MCF 10A (cell line): ENCODE measurements around the gene COL25A1. TPM values are rescaled to one million over a fixed set of nuclear protein-coding genes. Genes with fewer than 3 reads are reported as not detected.

Source experiments
- BruUV-seq: library from RNA; stranded (reverse); fragments of 400-500 nt; replicated peaks from 2 replicates; lab custom pipeline; 2021; lab: Mats Ljungman, UMichigan
- CTCF ChIA-PET: fragments of 300-600 bp; sonication (Branson Sonifier 250); formaldehyde crosslinking; extraction: SDS; loops from one replicate; lab custom pipeline; 2021; ENCODE audit warnings: antibody characterized with exemption, inconsistent platforms; lab: Yijun Ruan, JAX
- POLR2A ChIA-PET: fragments of 300-600, 350-650 bp; sonication (Branson Sonifier 250); formaldehyde crosslinking; extraction: SDS; loops from one replicate; lab custom pipeline; 2020; ENCODE audit warnings: antibody characterized with exemption, inconsistent platforms; lab: Yijun Ruan, JAX
- DNase-seq: peaks from one replicate; pipeline ENCODE4 v3.0.0-alpha.2; 2018; ENCODE audit not compliant: unreplicated experiment
- H3K27ac Mint-ChIP-seq: one replicate; pipeline ENCODE4 v1.8.0; 2022; ENCODE audit warnings: mild to moderate bottlenecking, low read depth, mixed read lengths; ENCODE audit not compliant: unreplicated experiment
- H3K27me3 Mint-ChIP-seq: one replicate; pipeline ENCODE4 v1.8.0; 2022; ENCODE audit warnings: mixed read lengths; ENCODE audit not compliant: insufficient read depth, unreplicated experiment
- H3K36me3 Mint-ChIP-seq: one replicate; pipeline ENCODE4 v1.8.0; 2022; ENCODE audit warnings: mild to moderate bottlenecking, moderate library complexity, mixed read lengths; ENCODE audit not compliant: insufficient read depth, unreplicated experiment
- H3K4me1 Mint-ChIP-seq: one replicate; pipeline ENCODE4 v1.8.0; 2022; ENCODE audit warnings: mixed read lengths; ENCODE audit not compliant: insufficient read depth, unreplicated experiment
- H3K4me3 Mint-ChIP-seq: one replicate; pipeline ENCODE4 v1.8.0; 2022; ENCODE audit warnings: mild to moderate bottlenecking, moderate library complexity, mixed read lengths; ENCODE audit not compliant: unreplicated experiment
- H3K9me3 Mint-ChIP-seq: one replicate; pipeline ENCODE4 v1.8.0; 2022; ENCODE audit warnings: mixed read lengths; ENCODE audit not compliant: unreplicated experiment
- intact Hi-C: fragments of 100-400 bp; cut with micrococcal nuclease; formaldehyde crosslinking; loops from 2 replicates; pipeline ENCODE4 v1.14.1; 2022
- total RNA-seq: library from RNA; stranded (reverse); gene quantifications from 2 replicates; pipeline ENCODE4 v1.2.3, GENCODE V29; 2022
- TF ChIP-seq, protein P1 (sequence below): fragments of 200-600 bp; IDR thresholded peaks from one replicate; pipeline ENCODE4 v1.8.0; 2022; ENCODE audit warnings: antibody characterized with exemption, mild to moderate bottlenecking; ENCODE audit not compliant: unreplicated experiment

Gene COL25A1
- total RNA-seq, 1 experiment from 2014 or later: not detected

- Mint-ChIP-seq H3K36me3 (no peaks in the 10 kb centered on the region), H3K27ac (no peak overlapping the region), H3K4me3 (no peak overlapping the region), H3K9me3 (no peaks in the 10 kb centered on the region), H3K4me1 (no peaks in the 10 kb centered on the region), H3K27me3 (no peaks in the 10 kb centered on the region)
- ChIA-PET POLR2A (no interaction called here), CTCF (no interaction called here)
- intact Hi-C loops: no loop called here
- TF ChIP-seq, protein P1, sequence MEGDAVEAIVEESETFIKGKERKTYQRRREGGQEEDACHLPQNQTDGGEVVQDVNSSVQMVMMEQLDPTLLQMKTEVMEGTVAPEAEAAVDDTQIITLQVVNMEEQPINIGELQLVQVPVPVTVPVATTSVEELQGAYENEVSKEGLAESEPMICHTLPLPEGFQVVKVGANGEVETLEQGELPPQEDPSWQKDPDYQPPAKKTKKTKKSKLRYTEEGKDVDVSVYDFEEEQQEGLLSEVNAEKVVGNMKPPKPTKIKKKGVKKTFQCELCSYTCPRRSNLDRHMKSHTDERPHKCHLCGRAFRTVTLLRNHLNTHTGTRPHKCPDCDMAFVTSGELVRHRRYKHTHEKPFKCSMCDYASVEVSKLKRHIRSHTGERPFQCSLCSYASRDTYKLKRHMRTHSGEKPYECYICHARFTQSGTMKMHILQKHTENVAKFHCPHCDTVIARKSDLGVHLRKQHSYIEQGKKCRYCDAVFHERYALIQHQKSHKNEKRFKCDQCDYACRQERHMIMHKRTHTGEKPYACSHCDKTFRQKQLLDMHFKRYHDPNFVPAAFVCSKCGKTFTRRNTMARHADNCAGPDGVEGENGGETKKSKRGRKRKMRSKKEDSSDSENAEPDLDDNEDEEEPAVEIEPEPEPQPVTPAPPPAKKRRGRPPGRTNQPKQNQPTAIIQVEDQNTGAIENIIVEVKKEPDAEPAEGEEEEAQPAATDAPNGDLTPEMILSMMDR: no peak
- no TSS peak for BruUV-seq
- no peak for DNase-seq
Measured at GRCh38 chr4:108933046-108933445, 369.4 kb downstream of the COL25A1 start.

GRCh38 chr4:108931926-108932325, 370.5 kb downstream of the COL25A1 start:
- intact Hi-C loops: no loop called here
- BruUV-seq: no TSS peak
- Mint-ChIP-seq H3K4me3 (no peak overlapping the region), H3K27me3 (no peaks in the 10 kb centered on the region), H3K27ac (no peak overlapping the region), H3K4me1 (no peaks in the 10 kb centered on the region), H3K9me3 (no peaks in the 10 kb centered on the region), H3K36me3 (no peaks in the 10 kb centered on the region)
- no peak for DNase-seq
- TF ChIP-seq, protein P1: no peak
- CTCF ChIA-PET: no interaction called here
- POLR2A ChIA-PET: no interaction called here

DNA sequence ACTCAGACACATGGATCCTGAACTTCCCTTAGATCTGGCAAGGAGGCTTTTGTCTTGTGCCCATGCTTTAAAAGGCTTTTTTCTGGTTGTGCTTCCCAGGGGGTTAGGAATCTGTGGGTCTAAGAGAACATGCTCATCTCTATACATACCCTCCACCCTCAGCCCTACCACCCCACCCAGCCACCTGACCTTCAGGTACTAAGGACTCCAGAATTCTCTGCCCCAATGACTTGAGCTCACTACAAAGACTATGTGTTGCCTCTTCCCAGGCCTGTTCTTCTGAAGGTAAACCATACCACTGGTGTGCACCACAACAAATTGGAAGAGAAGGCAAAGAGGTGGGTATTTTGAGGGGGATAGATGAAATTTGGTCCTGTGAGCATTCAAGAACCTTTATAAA, 372.3 kb downstream of the COL25A1 start:
- ChIA-PET CTCF (no interaction called here), POLR2A (no interaction called here)
- H3K27me3 Mint-ChIP-seq: no peaks in the 10 kb centered on the region
- no TSS peak for BruUV-seq
- TF ChIP-seq, protein P1: no peak
- H3K36me3 Mint-ChIP-seq: no peaks in the 10 kb centered on the region
- intact Hi-C loops: no loop called here
- no peaks in the 10 kb centered on the region for H3K4me1 Mint-ChIP-seq
- DNase-seq: no peak
- H3K4me3 Mint-ChIP-seq: no peak overlapping the region
- H3K27ac Mint-ChIP-seq: no peak overlapping the region
- no peaks in the 10 kb centered on the region for H3K9me3 Mint-ChIP-seq

DNA sequence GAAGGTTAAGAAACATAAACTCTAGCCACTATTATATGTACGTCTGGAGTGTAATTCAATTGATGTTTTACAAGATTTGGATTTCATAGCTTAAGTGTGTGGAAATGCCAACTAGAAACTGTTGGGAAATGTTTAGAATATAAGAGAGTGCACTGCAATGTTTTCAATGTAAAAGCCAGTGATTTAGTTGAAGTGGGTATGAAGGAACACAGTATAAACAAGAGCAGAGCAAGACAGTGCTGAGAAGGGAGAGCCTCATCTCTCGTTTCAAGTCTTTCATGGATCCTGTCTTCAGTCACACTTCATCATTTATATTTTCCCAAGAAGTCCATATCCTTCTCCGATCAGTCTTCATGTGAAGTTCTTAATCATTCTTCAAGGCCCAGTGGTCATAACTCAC, 375.7 kb downstream of the COL25A1 start:
- ChIA-PET CTCF (no interaction called here), POLR2A (no interaction called here)
- Mint-ChIP-seq H3K27ac (no peak overlapping the region), H3K36me3 (no peaks in the 10 kb centered on the region), H3K27me3 (no peaks in the 10 kb centered on the region), H3K9me3 (no peaks in the 10 kb centered on the region), H3K4me3 (no peak overlapping the region), H3K4me1 (no peaks in the 10 kb centered on the region)
- TF ChIP-seq, protein P1: no peak
- no peak for DNase-seq
- BruUV-seq: no TSS peak
- intact Hi-C loops: no loop called here
